ENCODE results near the gene CDH4.

CDH4 gene

DNA sequence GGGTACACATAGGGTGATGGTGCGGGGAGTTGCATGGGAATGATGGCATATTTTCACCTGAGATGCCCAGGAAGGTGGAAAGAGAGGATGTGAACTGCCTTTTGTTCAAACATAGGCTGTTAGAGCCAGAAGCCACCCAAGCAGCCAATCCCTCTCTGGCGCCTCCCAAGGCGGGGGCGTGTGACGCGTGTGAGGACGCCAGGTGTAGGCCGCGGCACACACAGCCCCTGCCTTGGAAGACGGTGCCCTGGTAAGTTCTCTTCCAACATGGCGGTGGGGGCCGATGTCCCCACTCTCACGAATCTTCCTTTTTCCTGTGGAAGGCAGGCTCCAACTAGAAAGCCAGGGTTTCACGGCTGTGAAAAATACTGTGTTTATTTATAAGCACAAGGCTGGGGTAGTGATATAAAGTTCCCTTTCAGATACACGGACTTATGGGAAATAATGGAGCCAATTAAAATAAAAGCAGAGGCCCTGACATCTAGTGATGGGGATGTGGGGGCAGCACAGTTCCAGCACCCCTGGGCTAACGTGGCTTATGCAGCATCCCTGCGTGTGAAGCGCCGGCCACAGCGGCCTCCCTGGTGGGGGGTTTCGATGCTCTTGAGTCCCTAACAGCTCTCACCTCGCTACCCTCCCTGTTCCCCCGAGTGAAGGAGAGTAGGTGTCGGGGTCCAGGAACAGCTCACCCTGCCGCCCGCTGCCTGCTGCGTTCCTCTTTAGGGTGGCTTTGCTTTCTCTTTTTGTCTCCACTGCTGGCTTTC lies 28.3 kb downstream of the CDH4 start:
- in situ Hi-C loops (cut with HindIII; ENCODE audit: low sequenced_read_pairs), result no loop called here

DNA sequence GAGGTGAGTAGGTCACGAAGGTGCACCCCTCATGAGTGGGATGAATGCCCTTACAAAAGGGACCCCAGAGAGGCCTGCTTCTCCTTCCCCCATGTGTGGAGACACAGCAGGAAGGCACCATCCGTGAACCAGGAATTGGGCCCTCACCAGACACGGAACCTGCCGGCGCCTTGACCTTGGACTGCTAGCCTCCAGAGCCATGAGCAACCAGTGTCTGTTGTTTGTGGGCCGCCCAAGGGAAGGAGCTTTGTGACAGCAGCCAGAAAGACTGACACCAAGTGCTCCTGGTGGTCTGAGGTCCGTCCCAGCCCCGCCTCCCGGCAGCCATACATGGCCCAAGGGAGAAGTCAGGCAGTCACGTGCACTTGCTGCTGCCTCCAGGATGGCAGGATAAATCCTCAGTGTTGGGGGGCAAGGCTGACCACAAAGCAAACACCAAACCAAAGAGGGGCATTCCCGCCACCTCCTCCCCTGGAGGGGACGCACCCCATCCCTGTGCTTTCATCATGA lies 29.3 kb downstream of the CDH4 start:
- in situ Hi-C loops (cut with HindIII; ENCODE audit: low sequenced_read_pairs), result no loop called here

DNA sequence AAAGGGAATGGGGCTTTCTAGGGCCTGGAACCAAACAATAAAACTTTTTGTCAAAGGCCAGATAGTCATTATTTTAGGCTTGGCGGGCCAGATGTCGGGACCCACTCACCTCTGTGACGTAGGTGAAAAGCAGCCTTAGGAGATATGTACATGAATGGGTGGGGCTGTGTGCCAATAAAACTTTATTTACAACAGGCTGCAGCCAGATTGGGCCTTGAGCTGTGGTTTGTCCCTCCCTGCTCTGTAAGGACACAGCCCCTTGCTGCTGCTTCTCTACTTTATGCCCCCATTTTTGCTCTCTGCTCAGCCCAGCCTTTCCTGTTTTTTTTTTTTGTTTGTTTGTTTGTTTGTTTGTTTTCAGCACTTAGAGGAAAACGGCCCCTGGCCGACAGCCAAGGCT lies 32.7 kb downstream of the CDH4 start:
- in situ Hi-C loops (cut with HindIII; ENCODE audit: low sequenced_read_pairs), result no loop called here

DNA sequence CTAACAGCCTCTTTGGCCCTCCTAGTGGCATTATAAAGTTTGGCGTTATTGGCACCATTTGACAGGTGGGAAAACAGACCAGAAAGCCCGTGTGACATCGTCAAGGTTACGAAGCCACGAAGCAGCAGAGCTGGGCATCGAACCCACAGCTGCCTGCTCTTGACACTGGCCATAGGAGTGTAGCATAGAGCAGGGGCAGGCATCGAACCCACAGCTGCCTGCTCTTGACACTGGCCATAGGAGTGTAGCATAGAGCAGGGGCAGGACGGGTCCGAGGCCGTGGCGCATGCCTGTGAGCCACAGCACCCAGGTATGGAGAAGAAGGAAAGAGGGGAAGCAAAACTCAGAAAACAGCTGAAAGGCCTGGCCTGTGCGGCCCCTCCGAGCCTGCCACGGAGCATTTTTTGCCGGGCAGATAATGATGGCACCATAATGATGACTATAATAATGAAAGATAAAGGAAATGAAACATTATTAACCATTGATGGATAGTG lies 33.1 kb downstream of the CDH4 start:
- in situ Hi-C loops (cut with HindIII; ENCODE audit: low sequenced_read_pairs), result no loop called here

DNA sequence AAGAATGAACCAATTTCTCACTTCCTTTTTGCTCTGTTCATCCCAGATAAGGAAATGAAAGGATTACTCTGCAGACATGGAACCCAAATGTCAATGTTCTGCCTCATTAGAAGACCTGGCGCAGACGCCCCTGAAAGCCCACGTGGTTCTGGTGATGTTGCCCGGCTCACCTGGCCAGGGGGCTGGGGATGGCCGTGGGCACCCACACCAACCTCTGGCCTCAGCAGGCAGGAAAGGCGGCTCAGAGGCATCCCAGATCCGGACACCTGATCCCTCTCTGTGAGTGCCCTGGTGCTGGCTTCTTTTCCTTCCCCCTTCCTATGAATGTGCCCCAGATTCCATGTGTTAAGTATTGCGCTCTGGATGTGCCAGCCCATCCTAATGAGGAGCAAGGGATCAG lies 33.6 kb downstream of the CDH4 start:
- in situ Hi-C loops (cut with HindIII; ENCODE audit: low sequenced_read_pairs), result no loop called here

DNA sequence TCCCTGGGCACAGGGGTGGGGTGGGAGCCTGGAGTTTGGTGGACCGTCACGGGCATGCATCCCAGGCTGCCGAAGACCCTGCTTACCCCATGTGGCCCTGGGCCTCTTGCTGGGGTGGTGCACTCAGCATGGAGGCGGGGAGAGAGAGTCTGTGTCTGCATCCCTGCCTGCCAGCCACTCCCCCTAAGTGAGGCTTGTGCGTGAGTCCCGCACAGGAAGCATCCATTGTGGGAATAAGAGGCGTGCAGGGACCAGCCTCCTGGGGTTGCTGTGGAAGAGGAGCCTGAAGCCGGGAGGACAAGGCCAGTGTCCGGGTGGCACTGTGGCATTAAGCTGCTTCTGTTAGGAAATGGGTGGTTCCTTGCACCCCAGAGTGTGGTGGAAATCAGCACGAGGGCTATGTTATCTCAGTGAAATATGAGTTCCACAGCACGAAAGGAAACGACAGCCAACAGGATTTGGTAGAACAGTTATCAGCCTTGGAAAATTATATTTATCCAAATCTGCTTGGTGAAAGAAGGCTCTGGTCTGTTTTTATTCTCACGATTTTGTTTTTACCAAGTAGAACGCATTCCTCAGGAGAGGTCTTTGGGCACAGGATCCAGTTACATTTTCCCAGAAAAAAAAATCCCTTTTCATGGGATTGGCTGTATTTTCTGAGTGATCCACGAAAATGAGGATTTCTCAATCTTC lies 35.7 kb downstream of the CDH4 start:
- in situ Hi-C loops (cut with HindIII; ENCODE audit: low sequenced_read_pairs), result no loop called here

DNA sequence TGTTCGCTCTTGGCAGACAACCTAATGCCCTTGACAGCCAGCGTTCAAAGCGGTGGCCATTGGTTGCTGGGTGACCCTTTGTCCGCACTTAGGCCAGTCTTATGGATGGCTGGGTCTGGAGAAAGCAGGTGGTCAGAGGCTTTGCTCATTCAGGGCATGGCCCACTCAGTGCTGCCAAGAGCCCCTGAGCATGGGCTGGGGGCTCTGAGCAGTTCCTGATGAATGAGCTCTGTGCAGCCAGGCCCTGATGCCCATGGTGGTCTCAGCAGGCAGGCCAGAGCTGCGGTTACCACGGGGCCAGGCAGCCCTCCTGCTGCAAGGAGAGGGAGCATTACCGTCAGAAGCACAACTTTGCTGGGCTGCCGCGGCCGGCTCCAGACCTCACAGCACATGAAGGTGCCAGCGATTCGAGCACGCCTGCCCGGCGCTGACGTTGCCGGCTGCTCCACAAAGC lies 36.3 kb downstream of the CDH4 start:
- in situ Hi-C loops (cut with HindIII; ENCODE audit: low sequenced_read_pairs), result no loop called here

DNA sequence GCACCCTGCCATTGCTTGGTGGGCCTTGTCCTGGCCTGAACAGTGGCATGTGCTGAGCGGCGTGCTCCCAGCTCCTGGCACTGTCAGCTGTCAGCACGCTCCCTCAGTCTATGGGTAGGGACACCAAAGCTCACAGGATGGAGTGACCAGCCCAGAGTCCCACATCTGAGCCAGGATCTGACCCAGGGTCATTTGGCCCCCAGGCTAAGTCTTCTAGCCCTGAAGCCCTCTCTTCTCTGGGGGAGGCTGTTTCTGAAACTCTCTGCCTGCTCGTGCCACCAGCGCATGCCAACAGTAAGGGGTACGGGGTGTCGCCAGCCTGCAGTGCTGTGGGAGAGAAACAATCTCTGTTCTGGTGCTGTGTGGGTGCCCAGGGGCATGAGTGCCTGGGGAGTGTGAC lies 37.1 kb downstream of the CDH4 start:
- in situ Hi-C loops (cut with HindIII; ENCODE audit: low sequenced_read_pairs), result no loop called here

DNA sequence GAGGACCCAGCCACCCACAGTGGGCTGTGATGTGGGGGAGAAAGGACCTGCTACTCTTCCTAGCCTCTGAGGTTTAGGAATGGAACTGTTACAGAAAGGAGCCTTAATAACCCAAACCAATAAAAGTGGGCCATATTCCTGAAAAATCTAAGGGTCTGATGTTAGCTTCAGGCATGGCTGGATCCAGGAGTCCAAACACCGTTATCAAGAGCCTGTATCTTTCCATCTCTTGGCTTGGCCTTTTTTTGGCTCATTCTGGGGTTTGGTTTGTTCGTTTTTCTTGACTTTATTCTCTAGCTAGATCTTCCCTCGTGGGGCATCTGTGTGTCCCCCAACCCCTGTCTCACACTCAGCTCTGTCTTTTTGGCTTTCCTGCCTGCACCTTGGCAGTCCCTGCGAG lies 38.7 kb downstream of the CDH4 start:
- in situ Hi-C loops (cut with HindIII; ENCODE audit: low sequenced_read_pairs), result no loop called here

DNA sequence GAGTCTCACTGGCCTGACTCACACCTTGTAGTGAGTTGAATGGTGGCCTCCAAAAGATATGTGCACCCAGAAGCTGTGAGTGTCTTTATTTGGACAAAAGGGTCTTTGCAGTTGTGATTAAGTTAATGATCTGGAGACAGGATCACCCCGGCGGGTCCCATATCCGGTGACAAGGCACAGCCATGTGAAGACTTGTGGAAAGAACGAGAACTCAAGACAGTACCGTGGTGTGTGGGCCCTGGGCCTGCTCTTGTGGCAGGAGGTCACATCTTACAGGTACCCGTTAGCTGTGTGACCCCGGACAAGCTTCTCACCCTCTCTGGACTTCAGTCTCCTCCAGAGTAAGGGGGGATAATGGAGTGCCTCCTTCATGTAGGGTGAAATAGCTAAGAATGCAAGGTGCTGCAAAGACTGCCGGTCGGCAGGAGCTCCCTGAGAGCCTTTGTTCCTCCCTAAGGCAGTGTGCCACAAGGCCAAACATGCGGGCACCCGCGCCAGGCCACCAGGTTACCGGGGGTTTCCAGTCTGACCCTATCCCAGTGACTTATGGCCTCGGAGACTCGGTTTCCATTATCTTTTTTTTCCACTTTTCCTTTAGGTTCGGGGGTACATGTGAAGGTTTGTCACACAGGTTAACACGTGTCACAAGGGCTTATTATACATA lies 39.2 kb downstream of the CDH4 start:
- in situ Hi-C loops (cut with HindIII; ENCODE audit: low sequenced_read_pairs), result no loop called here

DNA sequence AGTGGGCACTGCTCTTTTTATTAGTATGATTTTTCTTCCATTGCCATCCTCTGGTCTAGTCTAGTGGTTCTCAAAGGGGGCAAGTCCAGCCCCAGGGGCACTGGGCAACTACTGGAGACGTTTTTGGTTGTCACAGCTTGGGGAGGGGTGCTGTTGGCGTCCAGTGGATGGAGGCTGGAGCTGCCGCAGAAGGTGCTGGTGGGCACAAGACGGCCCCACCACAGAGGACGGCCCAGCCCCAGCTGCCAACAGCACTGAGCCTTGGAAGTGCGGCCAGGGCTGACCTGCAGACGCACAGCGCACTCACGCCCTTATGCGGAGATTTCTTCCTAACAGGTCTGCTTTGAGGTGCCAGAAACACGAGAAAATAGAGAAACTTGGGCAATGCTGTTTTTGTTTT lies 40.3 kb downstream of the CDH4 start:
- in situ Hi-C loops (cut with HindIII; ENCODE audit: low sequenced_read_pairs), result no loop called here

DNA sequence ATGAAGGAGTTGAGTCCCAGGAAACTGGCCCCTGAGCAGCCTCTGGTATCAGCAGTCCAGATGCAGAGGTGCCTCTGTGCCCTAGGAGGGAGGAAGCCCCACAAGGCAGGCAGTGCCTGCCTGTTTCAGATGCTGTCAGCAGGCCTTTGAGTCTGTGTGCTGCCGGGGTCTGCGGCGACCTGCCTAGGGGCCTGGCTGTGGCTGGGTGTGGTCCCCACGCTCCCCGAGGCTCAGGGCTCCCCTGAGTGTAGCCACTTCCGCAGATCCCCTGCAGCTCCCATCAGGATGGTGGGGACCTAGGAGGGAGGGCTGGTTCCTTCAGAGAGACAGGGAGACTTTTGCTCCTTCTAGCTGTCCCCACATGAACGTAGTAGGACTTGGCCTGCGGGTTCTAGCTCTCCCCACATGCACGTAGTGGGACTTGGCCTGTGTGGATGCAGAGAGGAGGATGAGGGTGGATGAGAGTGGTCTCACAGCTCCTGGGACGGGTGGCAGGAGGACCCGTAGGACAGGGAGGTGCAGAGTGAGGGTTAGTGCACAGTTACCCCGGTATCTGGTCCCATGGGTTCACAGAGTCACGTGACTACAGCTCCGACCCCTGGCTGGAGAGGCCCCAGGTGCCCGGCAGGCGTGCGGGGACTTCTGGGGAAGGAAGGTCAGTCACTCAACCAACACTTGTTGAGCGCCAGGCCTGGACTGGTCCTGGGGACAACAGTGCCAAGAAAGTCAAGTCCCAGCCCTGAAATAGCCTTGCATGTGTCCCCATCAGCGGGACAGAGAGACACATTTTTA lies 41.0 kb downstream of the CDH4 start:
- in situ Hi-C loops (cut with HindIII; ENCODE audit: low sequenced_read_pairs), result no loop called here

DNA sequence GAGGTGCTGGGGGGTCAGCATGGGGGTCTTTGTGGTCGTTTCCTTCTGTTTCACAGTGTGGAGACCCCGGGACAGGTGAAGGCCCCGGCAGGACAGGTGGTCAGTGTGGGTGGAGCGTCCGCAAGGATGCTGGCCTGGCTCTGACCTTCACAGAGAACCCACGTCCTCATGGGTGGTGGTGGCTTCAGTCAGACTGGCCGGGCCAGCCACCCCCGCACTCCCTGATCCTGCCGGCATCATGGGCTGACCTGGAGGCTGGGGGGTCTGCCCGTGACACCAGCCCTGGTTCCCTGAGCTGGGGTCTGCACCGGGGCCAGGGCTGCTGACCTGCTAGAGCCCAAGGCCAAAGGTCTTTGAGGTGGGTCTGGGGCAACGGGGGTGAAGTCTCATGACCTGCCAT lies 41.9 kb downstream of the CDH4 start:
- in situ Hi-C loops (cut with HindIII; ENCODE audit: low sequenced_read_pairs), result no loop called here

DNA sequence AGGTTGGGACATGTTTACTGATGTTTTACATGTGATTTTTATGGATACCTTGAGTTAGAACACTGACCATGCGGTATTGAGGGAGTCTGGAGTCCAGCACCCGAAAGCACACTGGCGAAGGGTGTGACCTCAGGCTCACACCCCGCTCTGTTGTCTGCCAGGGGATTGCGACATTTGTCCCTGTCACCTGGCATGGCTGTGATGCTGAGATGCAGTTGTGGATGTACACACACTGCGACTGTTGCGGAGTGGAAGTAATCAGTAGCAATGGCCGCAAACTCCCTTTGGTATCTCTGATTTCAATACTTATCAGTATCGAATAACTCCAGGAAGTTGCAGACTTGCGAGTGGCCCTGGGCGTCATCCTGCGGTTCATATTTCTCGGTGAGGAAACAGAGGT lies 43.2 kb downstream of the CDH4 start:
- in situ Hi-C loops (cut with HindIII; ENCODE audit: low sequenced_read_pairs), result no loop called here

DNA sequence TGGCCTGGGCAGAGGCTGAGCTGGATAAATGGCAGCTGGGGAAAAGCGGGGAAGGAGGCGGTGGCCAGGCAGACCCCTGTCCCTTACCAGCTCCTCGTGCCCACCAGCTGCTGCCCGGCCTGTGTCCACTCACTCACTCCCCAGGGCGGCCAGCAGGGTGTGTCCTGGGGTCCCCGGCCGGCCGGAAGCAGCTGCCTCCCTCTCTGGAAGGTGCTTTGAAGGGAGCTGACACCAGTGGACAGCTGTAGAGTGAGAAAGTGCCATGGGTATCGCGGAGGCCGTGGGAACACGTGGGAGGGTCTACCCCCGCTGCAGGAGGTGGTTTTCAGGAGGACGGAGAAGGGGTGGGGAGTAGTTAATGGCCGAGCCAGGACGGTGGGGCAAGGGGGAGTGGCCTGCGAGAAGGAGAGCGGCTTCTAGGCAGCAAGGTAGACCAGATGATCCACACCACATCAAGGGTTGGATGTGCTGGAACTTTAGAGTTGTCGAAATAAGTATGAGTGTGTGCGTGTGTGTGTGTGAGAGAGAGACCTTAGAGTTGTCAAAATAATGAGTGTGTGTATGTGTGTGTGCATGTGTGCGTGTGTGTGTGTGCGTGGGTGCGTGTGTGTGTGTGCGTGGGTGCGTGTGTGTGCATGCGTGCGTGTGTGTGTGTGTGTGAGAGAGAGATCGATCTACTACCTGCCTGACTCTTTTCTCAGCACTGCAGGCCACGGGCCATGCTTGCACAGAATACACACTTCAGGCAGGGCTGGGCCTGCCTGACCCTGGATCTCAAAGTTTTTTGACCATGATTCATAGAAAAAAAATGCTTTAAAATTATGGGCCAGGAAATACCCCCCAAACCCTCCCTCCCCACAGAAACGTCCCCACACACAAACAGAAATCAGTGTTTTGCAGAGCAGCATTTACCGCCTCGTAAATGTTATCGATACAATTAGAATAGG lies 43.9 kb downstream of the CDH4 start:
- in situ Hi-C loops (cut with HindIII; ENCODE audit: low sequenced_read_pairs), result no loop called here

DNA sequence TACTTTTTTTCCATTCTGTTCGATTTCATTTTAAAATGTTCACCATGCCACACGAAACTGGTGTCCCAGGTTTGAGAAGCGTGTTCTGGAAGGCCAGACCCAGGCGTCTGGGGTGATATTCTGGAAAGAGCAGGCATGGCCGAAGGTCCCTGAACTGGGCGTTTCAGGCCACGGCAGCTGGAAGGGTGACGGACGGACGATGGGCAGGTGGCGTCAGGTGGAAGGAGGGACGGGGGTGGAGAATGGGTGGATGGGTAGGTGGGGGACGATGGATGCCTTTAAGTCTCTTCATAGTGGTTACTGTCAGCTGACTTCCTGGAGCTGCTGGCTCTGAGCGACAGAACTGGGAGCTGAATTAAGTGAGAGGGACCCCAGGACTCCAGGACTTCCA lies 44.6 kb downstream of the CDH4 start:
- in situ Hi-C loops (cut with HindIII; ENCODE audit: low sequenced_read_pairs), result no loop called here

DNA sequence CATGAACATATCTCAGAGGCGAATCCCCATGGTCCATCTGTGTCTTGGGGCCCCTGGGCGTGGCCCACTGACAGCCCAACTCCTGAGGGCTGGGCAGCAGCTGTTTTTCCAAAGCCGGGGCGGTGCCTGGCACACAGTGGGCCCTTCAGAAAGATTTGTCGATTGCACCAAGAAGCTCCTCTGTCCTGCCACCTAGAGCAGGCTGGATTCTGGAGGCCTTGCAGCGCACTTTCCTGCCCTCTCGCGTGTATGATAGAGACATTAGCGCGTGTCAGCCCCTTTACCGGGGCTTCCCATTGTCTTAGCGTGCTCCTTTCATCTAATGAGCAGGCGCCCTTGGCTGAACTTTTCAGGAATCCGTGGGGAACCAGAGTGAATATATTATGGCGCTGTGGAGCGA lies 45.4 kb downstream of the CDH4 start:
- in situ Hi-C loops (cut with HindIII; ENCODE audit: low sequenced_read_pairs), result no loop called here

DNA sequence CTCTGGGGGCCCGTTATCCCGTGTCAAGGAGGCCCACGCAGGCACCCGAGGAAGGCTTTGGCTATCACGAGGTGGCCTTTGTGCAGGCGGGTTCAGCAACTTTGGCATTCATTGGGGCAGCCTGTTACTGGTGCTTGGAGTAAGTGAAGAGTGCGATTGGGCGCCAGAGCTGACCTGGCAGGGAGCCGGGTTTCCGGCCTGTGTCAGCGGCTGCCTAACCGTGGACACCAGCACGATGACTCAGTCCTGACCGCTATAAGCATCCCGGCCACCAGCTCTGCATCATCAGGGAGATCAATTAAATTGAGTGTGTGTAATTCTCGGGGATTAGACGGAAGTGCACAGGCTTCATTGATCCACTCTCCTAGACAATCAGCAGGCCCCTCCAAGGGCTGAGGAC lies 45.9 kb downstream of the CDH4 start:
- in situ Hi-C loops (cut with HindIII; ENCODE audit: low sequenced_read_pairs), result no loop called here

DNA sequence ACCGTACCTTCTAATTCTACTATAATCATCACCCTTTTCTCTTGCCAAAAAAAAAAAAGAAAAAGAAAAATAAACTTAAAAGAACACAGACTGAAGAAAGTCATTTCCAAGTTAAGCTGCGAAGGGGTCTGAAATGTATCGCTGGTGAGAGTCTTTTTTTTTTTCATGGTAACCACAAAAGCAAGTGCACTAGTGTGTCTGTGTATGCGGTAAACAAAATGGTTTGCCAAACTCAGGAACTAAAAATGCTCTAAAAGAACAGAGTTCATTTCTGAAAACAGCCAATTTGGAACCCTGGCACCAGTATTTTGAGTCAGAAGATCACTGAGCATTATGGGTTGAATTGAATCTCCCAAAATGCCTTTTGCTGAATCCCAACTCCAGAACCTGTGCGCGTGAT lies 46.6 kb downstream of the CDH4 start:
- in situ Hi-C loops (cut with HindIII; ENCODE audit: low sequenced_read_pairs), result no loop called here

DNA sequence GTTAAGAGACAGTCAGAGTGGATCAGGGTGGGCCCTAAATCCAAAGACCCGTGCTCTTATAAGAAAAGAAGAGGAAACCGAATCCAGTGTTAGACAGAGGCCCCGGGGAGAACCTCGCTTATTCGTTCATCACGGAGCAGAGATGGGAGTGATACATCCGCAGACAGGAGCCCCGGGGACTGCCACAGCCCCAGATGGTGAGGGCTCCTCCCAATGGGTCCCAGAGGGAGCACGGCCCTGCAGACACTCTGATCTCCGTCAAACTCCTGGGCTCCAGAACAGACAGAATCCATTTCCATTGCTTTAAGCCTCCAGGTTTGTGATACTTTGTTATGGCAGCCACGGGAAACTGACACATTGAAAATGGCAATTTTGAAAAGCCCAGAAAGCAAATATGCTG lies 47.0 kb downstream of the CDH4 start:
- in situ Hi-C loops (cut with HindIII; ENCODE audit: low sequenced_read_pairs), result no loop called here
